HepG2 (cell line): Measurements from ENCODE around the gene DOCK9. TPM values are rescaled to one million over a fixed set of nuclear protein-coding genes. Genes with fewer than 3 reads are reported as not detected.
A peak's percentile ranks its signal among the peaks of the same experiment; 100 is the strongest.

Experiments used
- ATAC-seq: fragments of 200-7000 bp; cut with Tn5 transposase; 3 replicates; pipeline ENCODE4 v1.9.1; 2020; ENCODE audit warnings: mild to moderate bottlenecking, moderate library complexity
- BruUV-seq: library from RNA; stranded (reverse); fragments of 400-500 nt; replicated peaks from 2 replicates; lab custom pipeline; 2021; lab: Mats Ljungman, UMichigan
- CTCF ChIA-PET: fragments of 300-600 bp; formaldehyde crosslinking; extraction: SDS; loops from one replicate; lab custom pipeline; 2021; ENCODE audit warnings: low total read pairs, inconsistent platforms, low intra/inter-chr PET ratio; lab: Yijun Ruan, JAX
- POLR2A ChIA-PET: fragments of 350-600 bp; sonication (Branson Sonifier 250); formaldehyde crosslinking; loops from one replicate; lab custom pipeline; 2020; ENCODE audit warnings: antibody characterized with exemption, inconsistent platforms; lab: Yijun Ruan, JAX
- DNase-seq: peaks from one replicate; pipeline ENCODE4 v3.0.0-alpha.2; 2015; ENCODE audit warnings: low spot score
- FAIRE-seq: peaks from 3 replicates; lab custom pipeline; 2011; peaks lifted over from hg19 to GRCh38; lab: Jason Lieb, UNC
- H2AFZ ChIP-seq: one replicate; pipeline ENCODE4 v1.6.1; 2011; ENCODE audit warnings: low read length, inconsistent platforms
- H3K27ac ChIP-seq: fragments of 300-600 bp; 3 replicates; pipeline ENCODE4 v1.8.0; 2011; ENCODE audit warnings: mixed run types, mild to moderate bottlenecking, mixed read lengths, low read length, inconsistent platforms; ENCODE audit not compliant: insufficient read depth; ENCODE audit errors: extremely low read length
- H3K27me3 ChIP-seq, 2 experiments: fragments of 200-600 bp in 1 of 2; 2 replicates in 1 of 2; 3 replicates in 1 of 2; pipeline versions ENCODE4 v1.6.0 to v1.8.0; 2011; ENCODE audit warnings: low read length in 2 of 2, mild to moderate bottlenecking in 2 of 2, moderate library complexity in 2 of 2, inconsistent platforms in 1 of 2; ENCODE audit not compliant: insufficient read depth in 2 of 2, control insufficient read depth in 1 of 2
- H3K36me3 ChIP-seq, 2 experiments: fragments of 200-600 bp in 1 of 2; replicated peaks in 1 of 2; 2 replicates in 1 of 2; 3 replicates in 1 of 2; pipeline versions ENCODE4 v1.5.1 to v1.8.0; 2011; ENCODE audit warnings: low read length in 2 of 2, inconsistent platforms in 1 of 2; ENCODE audit not compliant: insufficient read depth in 2 of 2, control insufficient read depth in 1 of 2
- H3K4me1 ChIP-seq: 2 replicates; pipeline ENCODE4 v1.5.1; 2012; ENCODE audit warnings: low read length, inconsistent platforms; ENCODE audit not compliant: insufficient read depth
- H3K4me2 ChIP-seq: 2 replicates; pipeline ENCODE4 v1.6.0; 2011; ENCODE audit warnings: low read depth, low read length, inconsistent platforms
- H3K4me3 ChIP-seq, 3 experiments: fragments of 200-600 bp in 1 of 3; sonication (generic), shearing (Covaris generic) in 1 of 3; replicated peaks in 1 of 3; 2 replicates each; pipeline ENCODE4 v1.5.1; 2011 to 2016; ENCODE audit warnings: low read length in 3 of 3, inconsistent platforms in 2 of 3, low read depth in 2 of 3, mild to moderate bottlenecking in 2 of 3, control low read depth in 1 of 3, mixed read lengths in 1 of 3; ENCODE audit not compliant: insufficient read depth in 1 of 3
- H3K79me2 ChIP-seq: one replicate; pipeline ENCODE4 v1.6.1; 2011; ENCODE audit warnings: low read length, inconsistent platforms; ENCODE audit not compliant: insufficient read depth
- H3K9ac ChIP-seq: 2 replicates; pipeline ENCODE4 v1.6.0; 2011; ENCODE audit warnings: mild to moderate bottlenecking, low read depth, low read length, inconsistent platforms; ENCODE audit not compliant: insufficient read depth
- H3K9me3 ChIP-seq: 2 replicates; pipeline ENCODE4 v1.5.1; 2012; ENCODE audit warnings: mild to moderate bottlenecking, low read length
- H4K20me1 ChIP-seq: 2 replicates; pipeline ENCODE4 v1.6.0; 2011; ENCODE audit warnings: inconsistent platforms, mild to moderate bottlenecking, low read length, moderate library complexity; ENCODE audit not compliant: insufficient read depth
- SALL2 ChIP-seq: sonication (generic); formaldehyde crosslinking; IDR thresholded peaks from 2 replicates; pipeline ENCODE4 v1.8.1; 2023; ENCODE audit warnings: mild to moderate bottlenecking, missing genetic modification reagents, inconsistent platforms
- ZC3H4 ChIP-seq: sonication (generic); formaldehyde crosslinking; IDR thresholded peaks from 2 replicates; pipeline ENCODE4 v1.4.0; 2020; ENCODE audit warnings: missing genetic modification reagents, borderline replicate concordance
- ZSCAN30 ChIP-seq: sonication (generic); formaldehyde crosslinking; IDR thresholded peaks from 2 replicates; pipeline ENCODE4 v1.5.0; 2020; ENCODE audit warnings: mild to moderate bottlenecking, missing genetic modification reagents
- WGBS: methylation state at CpG from one replicate; pipeline ENCODE4 v1.1.6; 2017; ENCODE audit warnings: low lambda C conversion rate; 5-methylcytosine and 5-hydroxymethylcytosine counted together
- in situ Hi-C: cut with HindIII; loops from 2 replicates; pipeline ENCODE4 v1.10.0; 2017; ENCODE audit warnings: low pct_unique_long_range_greater_than_20kb; ENCODE audit not compliant: extremely low pct_ligation_motif_present
- intact Hi-C: fragments of 100-400 bp; cut with micrococcal nuclease; formaldehyde crosslinking; loops from one replicate; pipeline ENCODE4 v1.10.0; 2022; ENCODE audit not compliant: unreplicated experiment
- polyA plus RNA-seq, 8 experiments: library from polyadenylated mRNA; depleted of rRNA in 3 of 8; stranded (reverse) in 7 of 8; unstranded in 1 of 8; fragments of >200 nt; fragmentation: Illumina TruSeq in 4 of 8; extraction: Trizol in 4 of 8; gene quantifications; 2 replicates each; pipeline versions ENCODE4 v1.2.1 to v1.2.3, GENCODE V29; 2011 to 2016; ENCODE audit warnings: low read depth in 4 of 8, missing spikeins in 1 of 8, mixed read lengths in 1 of 8; ENCODE audit not compliant: insufficient read depth in 1 of 8
- total RNA-seq, 5 experiments: library from RNA; depleted of rRNA; stranded (reverse); fragments of >200 nt; fragmentation: Illumina TruSeq; extraction: Trizol; gene quantifications; 2 replicates each; pipeline ENCODE4 v1.2.3, GENCODE V29; 2016; ENCODE audit warnings: low read depth in 1 of 5
- TF ChIP-seq, protein P1 (sequence below): sonication (generic); formaldehyde crosslinking; conservative IDR thresholded peaks from 2 replicates; pipeline ENCODE4 v1.5.0; 2020; ENCODE audit warnings: missing genetic modification reagents

Gene DOCK9
- total and polyA plus RNA-seq, 2 of the 13 experiments (the other 11 are each of a cell fraction or from before 2014, with no cell fraction given): 0.44 to 0.97 TPM

DNA sequence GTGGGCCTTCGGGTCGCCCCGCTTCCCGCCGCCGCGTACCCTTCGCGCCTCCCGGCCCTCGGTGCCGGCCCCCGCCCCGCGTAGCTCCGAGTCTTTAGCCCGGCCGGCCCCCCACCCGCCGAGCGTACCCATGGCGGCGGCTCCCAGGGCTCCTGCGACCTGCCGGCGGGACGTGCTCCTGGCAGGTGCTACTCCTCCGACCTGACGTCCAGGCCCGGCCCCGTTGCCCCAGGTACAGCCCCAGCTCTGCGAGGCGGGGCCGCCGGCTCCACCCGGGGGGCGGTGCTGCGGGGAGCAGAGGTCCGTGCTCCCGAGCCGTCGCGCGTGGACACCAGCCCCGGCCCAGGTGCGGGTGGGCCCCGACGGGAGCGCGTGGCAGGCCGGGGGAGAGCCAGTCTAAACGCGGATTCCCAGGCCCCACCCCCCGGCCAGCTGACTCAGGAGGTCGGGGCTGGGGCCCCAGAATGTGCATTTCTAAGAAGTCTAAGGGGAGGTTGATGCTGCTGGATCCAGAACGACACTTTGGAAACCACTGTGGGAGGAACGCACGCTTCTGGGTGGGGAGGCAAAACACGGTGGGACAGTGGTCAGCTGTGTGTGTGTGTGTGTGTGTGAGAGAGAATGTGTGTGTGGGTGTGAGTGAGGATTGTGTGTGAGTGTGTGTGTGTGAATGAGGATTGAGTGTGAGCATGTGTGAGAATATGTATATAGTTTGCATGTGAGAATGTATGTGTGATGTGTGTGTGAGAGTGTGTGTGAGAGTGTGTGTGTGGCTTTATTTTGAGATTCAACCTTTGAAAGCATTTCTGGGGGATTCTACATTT, 225.2 kb downstream of the DOCK9 start, which contains the start of gene SLC15A1:
SLC15A1 (minus strand) TSS at position 206 of the 824 bp plus-strand sequence; CDS start at position 132, 74 bp downstream.
- H3K9me3 ChIP-seq: no peaks in the 10 kb centered on the region
- no peaks in the 10 kb centered on the region for H4K20me1 ChIP-seq
- 58% methylated on average over 10 of the region's 59 CpGs for WGBS
- POLR2A ChIA-PET: no interaction called here
- in situ Hi-C loops (no loop called here), intact Hi-C loops (no loop called here)
- peak; percentile 27 for ATAC-seq
- CTCF ChIA-PET: no interaction called here
- FAIRE-seq: no peak
- peak within 1 kb of the TSS; percentile 50 for H3K4me2 ChIP-seq
- peaks cover 7 to 16% of the 10 kb centered on the region in 2 experiments for H3K27me3 ChIP-seq
- no peaks in the 10 kb centered on the region for H3K79me2 ChIP-seq
- H3K27ac ChIP-seq: no peak within 1 kb of the TSS
- no peak within 1 kb of the TSS for H2AFZ ChIP-seq
- no peaks in the 10 kb centered on the region for H3K36me3 ChIP-seq
- H3K4me3 ChIP-seq: peak within 1 kb of the TSS in 1 of 3 experiments; percentile 46; a peak in 2 of 6 replicates
- no peak within 1 kb of the TSS for H3K9ac ChIP-seq
- no TSS peak for BruUV-seq
- DNase-seq: no peak
- TF ChIP-seq ZSCAN30 (CRISPR knock-in tag) (no peak), SALL2 (CRISPR knock-in tag) (no peak), ZC3H4 (CRISPR knock-in tag) (no peak)
- TF ChIP-seq, protein P1, sequence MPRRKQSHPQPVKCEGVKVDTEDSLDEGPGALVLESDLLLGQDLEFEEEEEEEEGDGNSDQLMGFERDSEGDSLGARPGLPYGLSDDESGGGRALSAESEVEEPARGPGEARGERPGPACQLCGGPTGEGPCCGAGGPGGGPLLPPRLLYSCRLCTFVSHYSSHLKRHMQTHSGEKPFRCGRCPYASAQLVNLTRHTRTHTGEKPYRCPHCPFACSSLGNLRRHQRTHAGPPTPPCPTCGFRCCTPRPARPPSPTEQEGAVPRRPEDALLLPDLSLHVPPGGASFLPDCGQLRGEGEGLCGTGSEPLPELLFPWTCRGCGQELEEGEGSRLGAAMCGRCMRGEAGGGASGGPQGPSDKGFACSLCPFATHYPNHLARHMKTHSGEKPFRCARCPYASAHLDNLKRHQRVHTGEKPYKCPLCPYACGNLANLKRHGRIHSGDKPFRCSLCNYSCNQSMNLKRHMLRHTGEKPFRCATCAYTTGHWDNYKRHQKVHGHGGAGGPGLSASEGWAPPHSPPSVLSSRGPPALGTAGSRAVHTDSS (CRISPR knock-in tag): no peak
- peaks cover 15% of the 10 kb centered on the region for H3K4me1 ChIP-seq
